ENCODE data around the gene SHOC2. TPM values are rescaled to one million over a fixed set of nuclear protein-coding genes. Genes with fewer than 3 reads are reported as not detected.

SHOC2 gene
- total and polyA plus RNA-seq, 2 of the 4 experiments (the other 2 are of a cell fraction): 13.4 to 47.5 TPM

DNA sequence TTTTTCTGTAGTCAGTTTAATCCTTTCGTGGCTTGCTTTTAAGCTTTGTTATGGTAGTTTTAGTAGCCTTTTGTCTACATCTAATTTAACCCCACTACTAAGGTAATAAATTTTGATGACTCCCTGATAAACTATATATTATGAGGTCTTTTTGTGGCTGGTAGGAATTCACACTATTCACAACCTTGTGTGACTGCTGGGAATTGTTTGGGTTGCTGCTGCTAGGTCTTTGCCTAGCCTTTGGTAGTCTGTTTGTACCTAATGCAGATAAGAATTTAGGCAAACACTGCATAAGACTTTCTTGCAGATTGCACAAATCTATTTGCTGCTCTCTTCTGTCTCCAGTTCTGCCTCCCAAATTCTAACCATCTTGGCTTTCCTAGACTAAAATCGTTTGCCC lies 58.3 kb downstream of the SHOC2 start:
- no peak overlapping the region for H2BK5ac ChIP-seq (ENCODE audit: low read depth, low read length, poor library complexity, severe bottlenecking)
- H2AK9ac ChIP-seq (replicated peaks; ENCODE audit: low read depth, low read length, poor library complexity): no peak overlapping the region
- H3K9ac ChIP-seq (ENCODE audit: low read depth, low read length): no peak overlapping the region
- CTCF ChIA-PET: no interaction called here
- H3K4me3 ChIP-seq (ENCODE audit: insufficient read depth, low read depth, low read length): no peak overlapping the region
- dilution Hi-C loops (cut with HindIII; ENCODE audit: low sequenced_read_pairs, unreplicated experiment) (no loop called here), intact Hi-C loops (cut with micrococcal nuclease) (no loop called here), in situ Hi-C loops (cut with MboI; ENCODE audit: low sequenced_read_pairs) (no loop called here)
- H4K5ac ChIP-seq (ENCODE audit: low read depth, low read length): no peak overlapping the region
- H4K20me1 ChIP-seq (ENCODE audit: insufficient read depth, low read length): peaks cover 42% of the 10 kb centered on the region; the same call in 1 of the 2 replicates
- POLR2A ChIA-PET (ENCODE audit: unreplicated experiment): no interaction called here
- ATAC-seq (ENCODE audit: low read depth): peak; percentile 48
- H3K4ac ChIP-seq (ENCODE audit: low read depth, low read length): no peak overlapping the region
- no peak overlapping the region for H2BK20ac ChIP-seq (ENCODE audit: low read depth, low read length)
- H3K23ac ChIP-seq (ENCODE audit: low read depth, low read length): no peak overlapping the region
- no peak overlapping the region for H2BK15ac ChIP-seq (ENCODE audit: low read depth, low read length)
- H3K14ac ChIP-seq (replicated peaks; ENCODE audit: low read depth, low read length): no peak overlapping the region
- H3K27ac ChIP-seq (ENCODE audit: insufficient read depth, low read length): no peak overlapping the region
- no peaks in the 10 kb centered on the region for H3K9me3 ChIP-seq (ENCODE audit: control insufficient read depth, insufficient read depth, low read length)
- no peak overlapping the region for H2BK120ac ChIP-seq (ENCODE audit: low read depth, low read length)
- no peaks in the 10 kb centered on the region for H3K9me1 ChIP-seq (ENCODE audit: insufficient read depth, low read length)
- no peaks in the 10 kb centered on the region for H3K36me3 ChIP-seq (ENCODE audit: control insufficient read depth, insufficient read depth, low read length)
- H2AK5ac ChIP-seq (ENCODE audit: low read depth, low read length): no peak overlapping the region
- H3K4me2 ChIP-seq (ENCODE audit: low read depth, low read length): peak overlapping the region; percentile 46; the same call in 1 of the 2 replicates
- no peak overlapping the region for H2AFZ ChIP-seq (replicated peaks; ENCODE audit: low read length, poor library complexity)
- H3K56ac ChIP-seq (ENCODE audit: extremely low read depth, insufficient read depth, low read length): no peak overlapping the region
- H3K18ac ChIP-seq (ENCODE audit: low read depth, low read length): no peak overlapping the region
- peaks cover 19 to 48% of the 10 kb centered on the region in 2 experiments for H3K79me1 ChIP-seq (ENCODE audit: low read depth in 1 of 2, low read length in 2 of 2)
- TF ChIP-seq, protein P1, sequence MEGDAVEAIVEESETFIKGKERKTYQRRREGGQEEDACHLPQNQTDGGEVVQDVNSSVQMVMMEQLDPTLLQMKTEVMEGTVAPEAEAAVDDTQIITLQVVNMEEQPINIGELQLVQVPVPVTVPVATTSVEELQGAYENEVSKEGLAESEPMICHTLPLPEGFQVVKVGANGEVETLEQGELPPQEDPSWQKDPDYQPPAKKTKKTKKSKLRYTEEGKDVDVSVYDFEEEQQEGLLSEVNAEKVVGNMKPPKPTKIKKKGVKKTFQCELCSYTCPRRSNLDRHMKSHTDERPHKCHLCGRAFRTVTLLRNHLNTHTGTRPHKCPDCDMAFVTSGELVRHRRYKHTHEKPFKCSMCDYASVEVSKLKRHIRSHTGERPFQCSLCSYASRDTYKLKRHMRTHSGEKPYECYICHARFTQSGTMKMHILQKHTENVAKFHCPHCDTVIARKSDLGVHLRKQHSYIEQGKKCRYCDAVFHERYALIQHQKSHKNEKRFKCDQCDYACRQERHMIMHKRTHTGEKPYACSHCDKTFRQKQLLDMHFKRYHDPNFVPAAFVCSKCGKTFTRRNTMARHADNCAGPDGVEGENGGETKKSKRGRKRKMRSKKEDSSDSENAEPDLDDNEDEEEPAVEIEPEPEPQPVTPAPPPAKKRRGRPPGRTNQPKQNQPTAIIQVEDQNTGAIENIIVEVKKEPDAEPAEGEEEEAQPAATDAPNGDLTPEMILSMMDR (conservative IDR thresholded peaks at IDR 0.05; ENCODE audit: low read depth, low read length): no peak
- TF ChIP-seq CHD1 (IDR thresholded peaks at IDR 0.05; ENCODE audit: low read depth, low read length) (no peak), RFX5 (IDR thresholded peaks at IDR 0.05; ENCODE audit: low read depth, low read length) (no peak), SMC3 (IDR thresholded peaks at IDR 0.05; ENCODE audit: low read depth, low read length) (no peak), MAFK (IDR thresholded peaks at IDR 0.05; ENCODE audit: low read depth, low read length) (no peak), RAD21 (IDR thresholded peaks at IDR 0.05; ENCODE audit: low read length) (no peak), MAZ (IDR thresholded peaks at IDR 0.05; ENCODE audit: borderline replicate concordance, low read depth, low read length) (no peak), NFE2L2 (IDR thresholded peaks at IDR 0.05; ENCODE audit: low read depth, low read length) (no peak), POLR2A (IDR thresholded peaks at IDR 0.05; ENCODE audit: low read depth, low read length) (no peak), FOS (IDR thresholded peaks at IDR 0.05; ENCODE audit: low read depth, low read length) (no peak), RCOR1 (IDR thresholded peaks at IDR 0.05; ENCODE audit: insufficient replicate concordance, low read length) (no peak)
- TF ChIP-seq, protein P2, sequence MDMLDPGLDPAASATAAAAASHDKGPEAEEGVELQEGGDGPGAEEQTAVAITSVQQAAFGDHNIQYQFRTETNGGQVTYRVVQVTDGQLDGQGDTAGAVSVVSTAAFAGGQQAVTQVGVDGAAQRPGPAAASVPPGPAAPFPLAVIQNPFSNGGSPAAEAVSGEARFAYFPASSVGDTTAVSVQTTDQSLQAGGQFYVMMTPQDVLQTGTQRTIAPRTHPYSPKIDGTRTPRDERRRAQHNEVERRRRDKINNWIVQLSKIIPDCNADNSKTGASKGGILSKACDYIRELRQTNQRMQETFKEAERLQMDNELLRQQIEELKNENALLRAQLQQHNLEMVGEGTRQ (IDR thresholded peaks at IDR 0.05; ENCODE audit: low read depth, low read length): no peak
- no CpG with 5 or more reads among the region's 2 CpGs for WGBS, 2 experiments (ENCODE audit: extremely low coverage in 2 of 2, insufficient read length in 1 of 2)
- DNase-seq: peak; percentile 60
- H3K27me3 ChIP-seq (ENCODE audit: control insufficient read depth, insufficient read depth, low read length): no peaks in the 10 kb centered on the region
- peaks cover 8% of the 10 kb centered on the region; the same call in 1 of the 2 replicates for H3K4me1 ChIP-seq (ENCODE audit: control insufficient read depth, insufficient read depth, low read length)
- no peak overlapping the region for H4K91ac ChIP-seq (ENCODE audit: insufficient read depth, low read depth, low read length)
- H4K8ac ChIP-seq (ENCODE audit: low read depth in 2 of 2, low read length in 2 of 2): no peak overlapping the region
- no TSS peak for BruUV-seq (replicated peaks)

Data from IMR-90 (cell line).